ENCODE measurements around the gene GOPC. TPM values are rescaled to one million over a fixed set of nuclear protein-coding genes. Genes with fewer than 3 reads are reported as not detected.
A peak's percentile ranks its signal among the peaks of the same experiment; 100 is the strongest.

The GOPC gene
- total RNA-seq, 1 experiment from 2014 or later = 14.1 TPM

GRCh38 chr6:117607511-117607910 is 5.2 kb upstream of the GOPC start:
- Histone ChIP-seq H3K9me2 (ENCODE audit: insufficient read depth) (no peaks in the 10 kb centered on the region), H3K79me2 (ENCODE audit: low read depth) (no peaks in the 10 kb centered on the region), H4K20me1 (ENCODE audit: insufficient read depth) (no peaks in the 10 kb centered on the region), H3K27ac (no peak overlapping the region), H3K27me3 (ENCODE audit: insufficient read depth, low read depth) (no peaks in the 10 kb centered on the region), H3K4me2 (no peak overlapping the region), H3K4me1 (replicated peaks; ENCODE audit: insufficient read depth) (peaks cover 8% of the 10 kb centered on the region; the same call in 1 of the 2 replicates), H3K4me3 (no peak overlapping the region), H3K9me3 (ENCODE audit: insufficient read depth, low read depth) (no peaks in the 10 kb centered on the region), H2AFZ (no peak overlapping the region), H3K36me3 (ENCODE audit: low read depth) (no peaks in the 10 kb centered on the region), H3F3A (ENCODE audit: insufficient read depth, low read depth) (no peaks in the 10 kb centered on the region)
- CTCF ChIA-PET = no interaction called here
- intact Hi-C loops (cut with micrococcal nuclease; ENCODE audit: unreplicated experiment) = loop anchor here (5.0 kb wide), 1 partner anchor 635 kb away; no protein-coding TSS in a partner anchor
- TF ChIP-seq CTCF (conservative IDR thresholded peaks at IDR 0.05) (no peak), EZH2 (IDR thresholded peaks at IDR 0.05; ENCODE audit: low read depth) (no peak)
- no peak for DNase-seq
- POLR2A ChIA-PET (ENCODE audit: unreplicated experiment) = no interaction called here
- BruUV-seq (replicated peaks) = no TSS peak

- no peak overlapping the region for H3K27ac ChIP-seq
- no peaks in the 10 kb centered on the region for H3F3A ChIP-seq (ENCODE audit: insufficient read depth, low read depth)
- TF ChIP-seq CTCF (conservative IDR thresholded peaks at IDR 0.05) (peak; percentile 92), EZH2 (IDR thresholded peaks at IDR 0.05; ENCODE audit: low read depth) (no peak)
- peaks cover 3% of the 10 kb centered on the region; the same call in 1 of the 2 replicates for H3K9me3 ChIP-seq (ENCODE audit: insufficient read depth, low read depth)
- no peak overlapping the region for H2AFZ ChIP-seq
- ChIA-PET POLR2A (ENCODE audit: unreplicated experiment) (no interaction called here), CTCF (no interaction called here)
- H4K20me1 ChIP-seq (ENCODE audit: insufficient read depth) = no peaks in the 10 kb centered on the region
- no peak overlapping the region for H3K4me2 ChIP-seq
- H3K9me2 ChIP-seq (ENCODE audit: insufficient read depth) = no peaks in the 10 kb centered on the region
- intact Hi-C loops (cut with micrococcal nuclease; ENCODE audit: unreplicated experiment) = loop anchor here (1.0 to 5.0 kb wide), 4 partner anchors 156 to 633 kb away; no protein-coding TSS in a partner anchor
- H3K79me2 ChIP-seq (ENCODE audit: low read depth) = peaks cover 19% of the 10 kb centered on the region
- BruUV-seq (replicated peaks) = no TSS peak
- peaks cover under 1% of the 10 kb centered on the region; the same call in 1 of the 2 replicates for H3K36me3 ChIP-seq (ENCODE audit: low read depth)
- peaks cover 18% of the 10 kb centered on the region; the same call in 1 of the 2 replicates for H3K4me1 ChIP-seq (replicated peaks; ENCODE audit: insufficient read depth)
- H3K4me3 ChIP-seq = no peak overlapping the region
- H3K27me3 ChIP-seq (ENCODE audit: insufficient read depth, low read depth) = no peaks in the 10 kb centered on the region
- peak; percentile 41 to 69 for DNase-seq
These were observed 3.0 kb upstream of the GOPC start for GRCh38 chr6:117605169-117605826.

GRCh38 chr6:117603821-117604220 is 1.5 kb upstream of the GOPC start:
- Histone ChIP-seq H3K27me3 (ENCODE audit: insufficient read depth, low read depth) (no peaks in the 10 kb centered on the region), H4K20me1 (ENCODE audit: insufficient read depth) (no peaks in the 10 kb centered on the region), H3K4me3 (no peak overlapping the region), H3K27ac (no peak overlapping the region), H3K4me1 (replicated peaks; ENCODE audit: insufficient read depth) (peaks cover 31% of the 10 kb centered on the region; the same call in 1 of the 2 replicates), H3K79me2 (ENCODE audit: low read depth) (peaks cover 32% of the 10 kb centered on the region), H3K4me2 (no peak overlapping the region), H3F3A (ENCODE audit: insufficient read depth, low read depth) (no peaks in the 10 kb centered on the region), H3K36me3 (ENCODE audit: low read depth) (peaks cover 12% of the 10 kb centered on the region), H3K9me2 (ENCODE audit: insufficient read depth) (no peaks in the 10 kb centered on the region), H3K9me3 (ENCODE audit: insufficient read depth, low read depth) (peaks cover 3% of the 10 kb centered on the region; the same call in 1 of the 2 replicates), H2AFZ (no peak overlapping the region)
- DNase-seq = no peak
- intact Hi-C loops (cut with micrococcal nuclease; ENCODE audit: unreplicated experiment) = loop anchor here (2.0 to 5.0 kb wide), 3 partner anchors 47 to 199 kb away; partner anchors contain the start of gene NUS1
- BruUV-seq (replicated peaks) = no TSS peak
- CTCF ChIA-PET = interaction anchor here (0.6 to 1.4 kb wide), 2 partner anchors 203 to 633 kb away, joined by 3 to 4 read pairs; no protein-coding TSS in a partner anchor
- POLR2A ChIA-PET (ENCODE audit: unreplicated experiment) = no interaction called here
- no peak for TF ChIP-seq EZH2 (IDR thresholded peaks at IDR 0.05; ENCODE audit: low read depth)
- TF ChIP-seq CTCF (conservative IDR thresholded peaks at IDR 0.05) = no peak

All from PC-9 (cell line).